NCI-H2029 treated with DMSO at 0.1 percent for 48 hours (cell line): ENCODE measurements around the gene KRTAP2-1.
"Not testable (repeated sequence)": the region's sequence is repeated elsewhere in the genome, so short reads cannot be mapped to it uniquely, and the experiment has no call there.

ENCODE experiments used
- DNase-seq: peaks from one replicate; lab custom pipeline; 2025; lab: John Stamatoyannopoulos, UW

The KRTAP2-1 gene

GRCh38 chr17:41046735-41047465 lies at the start of gene KRTAP2-1:
TSS of gene KRTAP2-1 (minus strand) at chr17:41047316. CDS start at chr17:41047267, 49 bp downstream.
- not testable (repeated sequence) for DNase-seq

GRCh38 chr17:41096055-41096454 lies 48.9 kb upstream of the KRTAP2-1 start:
- no peak for DNase-seq

- not testable (repeated sequence) for DNase-seq
These were observed 41.7 kb upstream of the KRTAP2-1 start for GRCh38 chr17:41088760-41089352.

- DNase-seq: not testable (repeated sequence)
These were observed 37.2 kb upstream of the KRTAP2-1 start, which contains the start of gene KRTAP4-7 for GRCh38 chr17:41084100-41084856. TSS of gene KRTAP4-7 (plus strand) at chr17:41084150. CDS start at chr17:41084207, 57 bp downstream.

- not testable (repeated sequence) for DNase-seq
These were observed 36.3 kb upstream of the KRTAP2-1 start for GRCh38 chr17:41083427-41083826.

GRCh38 chr17:41082626-41083025 lies 35.5 kb upstream of the KRTAP2-1 start:
- DNase-seq: no peak

- no peak for DNase-seq
These were observed 29.7 kb upstream of the KRTAP2-1 start for GRCh38 chr17:41076788-41077187.

- no peak for DNase-seq
These were observed 26.6 kb upstream of the KRTAP2-1 start for GRCh38 chr17:41073676-41074075.

GRCh38 chr17:41071606-41072360 lies 24.7 kb upstream of the KRTAP2-1 start:
- no peak for DNase-seq

GRCh38 chr17:41069031-41069430 lies 21.9 kb upstream of the KRTAP2-1 start:
- DNase-seq: no peak

GRCh38 chr17:41067281-41067680 lies 20.2 kb upstream of the KRTAP2-1 start:
- no peak for DNase-seq

- no peak for DNase-seq
These were observed 18.9 kb upstream of the KRTAP2-1 start, which contains the start of gene KRTAP2-4 for GRCh38 chr17:41065829-41066624. TSS of gene KRTAP2-4 (minus strand) at chr17:41065879. CDS start at chr17:41065845, 34 bp downstream.

- DNase-seq: not testable (repeated sequence)
These were observed 18.0 kb upstream of the KRTAP2-1 start for GRCh38 chr17:41065016-41065689.

- no peak for DNase-seq
These were observed 17.2 kb upstream of the KRTAP2-1 start for GRCh38 chr17:41064301-41064700.

- DNase-seq: no peak
These were observed 16.3 kb upstream of the KRTAP2-1 start for GRCh38 chr17:41063449-41063848.

GRCh38 chr17:41061964-41062363 lies 14.8 kb upstream of the KRTAP2-1 start:
- DNase-seq: no peak

- no peak for DNase-seq
These were observed 13.0 kb upstream of the KRTAP2-1 start, which contains the start of gene KRTAP2-3 for GRCh38 chr17:41060052-41060604. TSS of gene KRTAP2-3 (minus strand) at chr17:41060114. CDS start at chr17:41060050, 64 bp downstream.

GRCh38 chr17:41059276-41060051 lies 12.3 kb upstream of the KRTAP2-1 start:
- DNase-seq: not testable (repeated sequence)

GRCh38 chr17:41058741-41059140 lies 11.6 kb upstream of the KRTAP2-1 start:
- no peak for DNase-seq
